HG02623 (cell line): ENCODE results near the gene RDH13.
"Not testable (repeated sequence)": the region's sequence is repeated elsewhere in the genome, so short reads cannot be mapped to it uniquely, and the experiment has no call there.

Experiments
- ATAC-seq: cut with Tn5 transposase; IDR thresholded peaks from one replicate; pipeline ENCODE4 v1.9.1; 2021; ENCODE audit warnings: moderate library complexity; ENCODE audit not compliant: unreplicated experiment

RDH13 gene

GRCh38 chr19:55018633-55019032 lies 44.3 kb downstream of the RDH13 start:
- ATAC-seq: no peak

GRCh38 chr19:55018216-55018615 lies 44.7 kb downstream of the RDH13 start:
- ATAC-seq: no peak

DNA sequence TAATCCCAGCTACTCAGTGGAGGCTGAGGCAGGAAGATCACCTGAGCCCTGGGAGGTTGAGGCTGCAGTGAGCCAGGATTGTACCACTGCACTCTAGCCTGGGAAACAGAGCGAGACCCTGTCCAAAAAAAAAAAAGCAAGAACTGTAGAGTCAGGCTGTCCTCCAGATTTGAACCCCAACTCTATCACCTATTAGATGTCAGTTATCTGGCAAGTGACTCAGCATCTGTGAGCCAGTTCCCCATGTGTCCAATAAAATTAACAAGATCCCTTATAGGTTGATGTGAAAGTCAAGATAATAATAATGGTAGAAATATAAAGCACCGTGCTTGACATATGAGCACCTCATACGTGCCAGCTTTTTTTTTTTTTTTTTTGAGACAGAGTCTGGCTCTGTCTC lies 46.9 kb downstream of the RDH13 start:
- no peak for ATAC-seq

GRCh38 chr19:55015126-55015525 lies 47.8 kb downstream of the RDH13 start:
- ATAC-seq: no peak

DNA sequence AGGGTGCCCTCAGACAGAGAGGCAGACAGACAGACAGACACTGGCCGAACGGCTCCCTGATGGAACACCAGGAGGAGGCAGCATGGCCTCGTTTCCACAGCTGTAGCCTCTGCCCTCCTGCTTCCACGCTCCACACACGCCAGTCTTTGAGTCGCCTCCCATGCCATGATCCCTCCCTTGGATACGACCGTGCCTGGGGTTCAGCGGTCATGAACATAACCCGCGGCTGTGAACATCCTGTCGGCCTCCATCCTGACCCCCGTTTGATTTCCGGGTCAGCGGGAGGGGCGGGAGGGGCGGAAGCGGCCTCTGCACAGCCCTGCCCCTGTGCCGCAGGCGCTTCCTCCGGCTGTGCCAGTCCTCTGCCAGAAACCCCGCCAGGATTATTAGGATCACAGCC lies 48.2 kb downstream of the RDH13 start:
- ATAC-seq: no peak

DNA sequence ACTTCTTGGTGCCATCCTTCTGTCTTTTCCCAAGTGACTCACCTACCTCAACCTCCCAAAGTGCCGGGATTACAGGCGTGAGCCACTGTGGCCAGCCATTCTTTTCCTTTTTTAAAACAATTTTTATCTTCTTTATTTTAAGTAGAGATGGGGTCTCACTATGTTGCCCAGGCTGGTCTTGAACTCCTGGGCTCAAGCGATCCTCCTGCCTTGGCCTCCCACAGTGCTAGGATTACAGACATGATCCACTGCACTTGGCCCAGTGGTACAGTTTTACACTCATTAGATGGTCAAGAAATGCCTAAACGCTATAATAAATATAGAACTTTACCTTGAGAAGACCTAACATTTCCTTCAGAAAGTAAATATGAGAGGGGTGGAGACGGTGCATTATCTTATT lies 49.4 kb downstream of the RDH13 start:
- ATAC-seq: no peak

DNA sequence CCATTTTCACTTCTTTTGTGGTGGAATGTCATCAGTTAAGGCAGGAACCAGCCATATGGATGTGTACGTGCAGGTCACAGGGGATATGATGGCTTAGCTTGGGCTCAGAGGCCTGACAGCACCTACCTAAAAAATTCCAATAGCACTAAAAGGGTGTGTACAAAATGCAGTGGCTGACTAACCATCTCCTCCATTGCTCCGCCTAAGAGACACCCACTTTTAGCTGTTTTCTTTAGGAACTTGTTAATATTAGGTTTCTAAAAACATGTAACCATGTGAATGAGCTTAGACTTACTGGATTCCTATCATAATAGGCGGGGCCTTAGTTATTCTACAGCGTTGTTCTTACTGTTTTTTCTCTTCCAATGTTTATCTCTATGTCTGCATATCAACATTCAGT lies 50.6 kb downstream of the RDH13 start:
- ATAC-seq: no peak

DNA sequence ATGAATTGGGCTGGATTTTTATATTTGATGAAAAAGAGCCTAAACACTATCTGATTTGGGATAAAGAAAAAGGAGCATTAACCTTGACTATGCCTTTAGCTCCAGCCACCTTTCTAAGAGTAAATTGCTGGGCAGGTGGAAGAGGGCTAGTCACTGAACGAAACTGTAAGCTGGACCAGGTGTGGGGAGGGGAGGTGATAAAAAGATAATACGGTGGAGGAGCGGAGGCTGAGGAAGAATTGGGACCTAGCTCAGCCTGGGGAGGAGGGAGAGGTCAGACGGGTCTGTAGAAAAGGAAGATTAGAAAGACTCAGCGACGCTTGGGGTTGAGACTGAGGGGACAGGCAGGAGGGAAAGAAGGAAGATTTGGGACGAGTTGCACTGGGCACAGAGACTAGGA lies 52.4 kb downstream of the RDH13 start:
- ATAC-seq: not testable (repeated sequence)

DNA sequence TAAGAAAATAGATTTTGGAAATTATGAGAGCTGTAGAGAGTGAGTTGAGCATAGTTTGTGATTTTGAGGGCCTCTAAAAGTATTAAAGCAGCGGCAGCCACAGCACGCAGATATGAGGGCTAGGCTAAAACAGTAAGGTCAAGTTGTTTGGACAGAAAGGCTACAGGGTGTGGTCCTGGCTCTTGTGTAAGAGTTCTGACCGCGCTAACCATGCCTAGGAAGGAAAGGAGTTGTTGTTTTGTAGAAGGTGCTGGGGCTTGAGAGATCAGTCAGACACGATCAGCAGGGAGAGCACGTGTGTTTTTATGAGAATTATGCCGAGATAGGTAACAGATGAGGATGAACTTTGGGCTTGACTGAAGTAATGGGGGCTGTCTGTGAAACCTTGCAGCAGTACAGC lies 54.2 kb downstream of the RDH13 start:
- not testable (repeated sequence) for ATAC-seq

GRCh38 chr19:55008189-55008588 lies 54.8 kb downstream of the RDH13 start:
- ATAC-seq: not testable (repeated sequence)

DNA sequence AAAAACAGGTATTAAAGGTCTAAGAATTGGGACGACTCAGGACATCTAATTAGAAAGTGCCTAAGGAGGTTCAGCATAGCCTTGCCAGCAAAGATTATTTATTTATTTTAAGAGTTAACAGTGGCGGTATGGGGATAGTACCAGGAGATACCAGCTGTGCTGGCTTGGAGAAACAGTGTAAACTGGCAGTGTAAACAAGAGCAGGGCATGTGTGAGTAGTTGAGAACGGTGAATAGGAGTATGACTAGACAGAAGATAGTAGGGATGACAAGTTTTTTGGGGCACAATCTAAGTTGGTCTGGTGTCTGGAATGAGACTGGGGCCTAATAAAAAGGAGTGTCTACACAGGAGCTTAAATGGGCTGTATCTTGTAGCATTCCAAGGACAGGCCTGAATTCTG lies 55.4 kb downstream of the RDH13 start:
- ATAC-seq: not testable (repeated sequence)

DNA sequence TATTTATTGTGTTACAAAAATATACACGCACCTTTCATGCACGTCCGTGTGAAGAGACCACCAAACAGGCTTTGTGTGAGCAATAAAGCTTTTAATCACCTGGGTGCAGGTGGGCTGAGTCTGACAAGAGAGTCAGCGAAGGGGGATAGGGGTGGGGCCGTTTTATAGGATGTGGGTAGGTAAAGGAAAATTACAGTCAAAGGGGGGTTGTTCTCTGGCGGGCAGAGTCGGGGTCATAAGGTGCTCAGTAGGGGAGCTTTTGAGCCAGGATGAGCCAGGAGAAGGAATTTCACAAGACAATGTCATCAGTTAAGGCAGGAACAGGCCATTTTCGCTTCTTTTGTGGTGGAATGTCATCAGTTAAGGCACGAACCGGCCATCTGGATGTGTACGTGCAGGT lies 56.2 kb downstream of the RDH13 start:
- not testable (repeated sequence) for ATAC-seq

- no peak for ATAC-seq
Measured at GRCh38 chr19:55005684-55006488, 57.1 kb downstream of the RDH13 start.

DNA sequence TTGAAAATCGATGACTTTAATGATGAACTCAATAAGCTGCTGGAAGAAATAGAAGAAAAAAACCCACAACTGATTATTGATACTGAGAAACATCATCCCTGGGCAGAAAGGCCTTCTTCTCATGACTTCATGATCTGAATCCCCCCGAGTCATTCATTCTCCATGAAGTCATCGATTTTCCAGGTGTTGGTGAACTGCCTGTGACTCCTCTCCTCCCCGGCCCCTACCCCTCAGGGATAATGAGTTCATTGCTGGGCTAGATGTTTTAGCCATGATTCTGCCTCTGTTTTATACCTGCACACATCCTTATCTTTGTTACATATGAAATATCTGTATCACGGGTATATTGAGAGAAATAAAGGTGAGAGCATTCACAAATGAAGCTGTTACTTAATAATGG lies 62.2 kb downstream of the RDH13 start:
- no peak for ATAC-seq

- not testable (repeated sequence) for ATAC-seq
Measured at GRCh38 chr19:54998751-54999239, 64.2 kb downstream of the RDH13 start.

- no peak for ATAC-seq
Measured at GRCh38 chr19:54995561-54995960, 67.4 kb downstream of the RDH13 start.
